Measurements from ENCODE around the gene SHKBP1. TPM values are rescaled to one million over a fixed set of nuclear protein-coding genes. Genes with fewer than 3 reads are reported as not detected.

The SHKBP1 gene
- polyA plus RNA-seq, 3 donors, result 234 to 324 (median 284) TPM

GRCh38 chr19:40609561-40610395 is 33.1 kb downstream of the SHKBP1 start:
- DNase-seq, result peak; percentile 76 to 88 (median 87)
- intact Hi-C loops (cut with micrococcal nuclease), result loop anchor here in 1 of 2 donors (10.0 kb wide), 1 partner anchor 305 kb away; no protein-coding TSS in a partner anchor
- Histone ChIP-seq H3K27ac (ENCODE audit: low read depth in 1 of 2, low read length in 2 of 2) (peak overlapping the region in 1 of 2 donors; percentile 60), H4K20me1 (ENCODE audit: insufficient read depth, low read length) (peaks cover 2% of the 10 kb centered on the region), H3K4me2 (replicated peaks; ENCODE audit: extremely low read depth, low read length, poor library complexity, severe bottlenecking) (peak overlapping the region; percentile 91), H3K9ac (ENCODE audit: insufficient read depth, low read length, poor library complexity, severe bottlenecking) (peak overlapping the region; percentile 49), H3K79me2 (ENCODE audit: insufficient read depth, low read length) (no peaks in the 10 kb centered on the region), H3K27me3 (ENCODE audit: control insufficient read depth in 2 of 2, insufficient read depth in 2 of 2, low read length in 2 of 2) (peaks cover 2 to 46% of the 10 kb centered on the region in 2 donors), H3K4me3 (replicated peaks in 1 of 3; ENCODE audit: low read depth in 2 of 3, low read length in 3 of 3) (peak overlapping the region; percentile 35 to 74 (median 37)), H2AFZ (ENCODE audit: insufficient read depth, low read depth, low read length, poor library complexity, severe bottlenecking) (peak overlapping the region; percentile 90), H3K4me1 (ENCODE audit: control insufficient read depth in 1 of 2, insufficient read depth in 2 of 2, low read length in 2 of 2) (peaks cover 55 to 65% of the 10 kb centered on the region in 2 donors), H3K36me3 (replicated peaks in 1 of 2; ENCODE audit: control insufficient read depth in 1 of 2, insufficient read depth in 2 of 2, low read length in 2 of 2) (no peaks in the 10 kb centered on the region), H3K9me3 (replicated peaks in 1 of 2; ENCODE audit: control insufficient read depth in 1 of 2, insufficient read depth in 1 of 2, low read length in 2 of 2) (no peaks in the 10 kb centered on the region)
- peaks cover 0 to 14% (median 5%) of the 10 kb centered on the region in 7 donors for H3K9me3 Mint-ChIP-seq
- under 1% methylated on average over 48 of the region's 50 CpGs for WGBS (ENCODE audit: insufficient coverage)
- no peak for TF ChIP-seq CTCF (IDR thresholded peaks at IDR 0.05)
- peaks cover 46 to 69% (median 58%) of the 10 kb centered on the region in 3 donors for H3K27me3 Mint-ChIP-seq (ENCODE audit: low read depth in 3 of 3)
- peaks cover 0 to 12% of the 10 kb centered on the region in 2 donors for H3K36me3 Mint-ChIP-seq
- peaks cover 67% of the 10 kb centered on the region for H3K4me1 Mint-ChIP-seq
- peak overlapping the region; percentile 73 to 86 for H3K4me3 Mint-ChIP-seq
- peak overlapping the region in 6 of 7 donors; percentile 46 to 87 (median 73) for H3K27ac Mint-ChIP-seq

GRCh38 chr19:40610396-40611064 is 33.9 kb downstream of the SHKBP1 start:
- Histone ChIP-seq H3K27me3 (ENCODE audit: control insufficient read depth in 2 of 2, insufficient read depth in 2 of 2, low read length in 2 of 2) (peaks cover 2 to 41% of the 10 kb centered on the region in 2 donors), H2AFZ (ENCODE audit: insufficient read depth, low read depth, low read length, poor library complexity, severe bottlenecking) (peak overlapping the region; percentile 60), H3K4me1 (ENCODE audit: control insufficient read depth in 1 of 2, insufficient read depth in 2 of 2, low read length in 2 of 2) (peaks cover 50 to 61% of the 10 kb centered on the region in 2 donors), H3K79me2 (ENCODE audit: insufficient read depth, low read length) (no peaks in the 10 kb centered on the region), H3K36me3 (replicated peaks in 1 of 2; ENCODE audit: control insufficient read depth in 1 of 2, insufficient read depth in 2 of 2, low read length in 2 of 2) (no peaks in the 10 kb centered on the region), H3K9ac (ENCODE audit: insufficient read depth, low read length, poor library complexity, severe bottlenecking) (peak overlapping the region; percentile 12), H3K4me2 (replicated peaks; ENCODE audit: extremely low read depth, low read length, poor library complexity, severe bottlenecking) (peak overlapping the region; percentile 91), H3K9me3 (replicated peaks in 1 of 2; ENCODE audit: control insufficient read depth in 1 of 2, insufficient read depth in 1 of 2, low read length in 2 of 2) (no peaks in the 10 kb centered on the region), H3K27ac (ENCODE audit: low read depth in 1 of 2, low read length in 2 of 2) (peak overlapping the region in 1 of 2 donors; percentile 60), H3K4me3 (replicated peaks in 1 of 3; ENCODE audit: low read depth in 2 of 3, low read length in 3 of 3) (peak overlapping the region in 2 of 3 experiments; percentile 1 to 74), H4K20me1 (ENCODE audit: insufficient read depth, low read length) (no peaks in the 10 kb centered on the region)
- peaks cover 44 to 66% (median 52%) of the 10 kb centered on the region in 3 donors for H3K27me3 Mint-ChIP-seq (ENCODE audit: low read depth in 3 of 3)
- no peak for TF ChIP-seq CTCF (IDR thresholded peaks at IDR 0.05)
- peaks cover 0 to 12% of the 10 kb centered on the region in 2 donors for H3K36me3 Mint-ChIP-seq
- whole genome bisulfite sequencing (ENCODE audit: insufficient coverage), result 5% methylated on average over 29 of the region's 29 CpGs
- H3K9me3 Mint-ChIP-seq, result peaks cover 0 to 11% (median 5%) of the 10 kb centered on the region in 7 donors
- intact Hi-C loops (cut with micrococcal nuclease), result no loop called here
- peak; percentile 59 to 60 (median 59) for DNase-seq
- H3K4me3 Mint-ChIP-seq, result peak overlapping the region; percentile 73 to 86
- peak overlapping the region; percentile 39 to 87 (median 72) for H3K27ac Mint-ChIP-seq
- H3K4me1 Mint-ChIP-seq, result peaks cover 66% of the 10 kb centered on the region
